D721Med (cell line): ENCODE data around the gene CT83.

ENCODE experiments used
- DNase-seq: peaks from one replicate; pipeline ENCODE4 v3.0.0; 2011; ENCODE audit warnings: low spot score; ENCODE audit not compliant: insufficient read length
- FAIRE-seq: peaks from 2 replicates; lab custom pipeline; 2011; peaks lifted over from hg19 to GRCh38; lab: Jason Lieb, UNC
- CTCF ChIP-seq: IDR thresholded peaks from 2 replicates; pipeline ENCODE4 v1.5.1; 2012; ENCODE audit warnings: mild to moderate bottlenecking, control low read depth; ENCODE audit not compliant: insufficient read depth; ENCODE audit errors: missing control alignments

CT83 gene

GRCh38 chrX:116435597-116435996, 27.2 kb downstream of the CT83 start:
- DNase-seq (no peak), FAIRE-seq (no peak)

GRCh38 chrX:116427978-116428377, 34.8 kb downstream of the CT83 start:
- DNase-seq (no peak), FAIRE-seq (no peak)
- TF ChIP-seq CTCF: no peak

More at GRCh38 chrX:116435597-116435996, 27.2 kb downstream of the CT83 start:
- TF ChIP-seq CTCF: no peak

- TF ChIP-seq CTCF: no peak
- DNase-seq (no peak), FAIRE-seq (no peak)
These were observed 44.8 kb downstream of the CT83 start for GRCh38 chrX:116417968-116418367.

- no peak for TF ChIP-seq CTCF
- DNase-seq: no peak
These were observed 45.6 kb downstream of the CT83 start for GRCh38 chrX:116417214-116417613.

GRCh38 chrX:116413273-116413672, 49.5 kb downstream of the CT83 start:
- FAIRE-seq: no peak
- DNase-seq: no peak
- no peak for TF ChIP-seq CTCF

More at GRCh38 chrX:116417214-116417613, 45.6 kb downstream of the CT83 start:
- FAIRE-seq: no peak
